HepG2 (cell line): ENCODE data around the gene CREBZF. TPM values are rescaled to one million over a fixed set of nuclear protein-coding genes. Genes with fewer than 3 reads are reported as not detected.

ENCODE experiments used
- CENPX ChIP-seq: sonication (generic); formaldehyde crosslinking; IDR thresholded peaks from 2 replicates; pipeline ENCODE4 v1.9.0; 2021; ENCODE audit warnings: mild to moderate bottlenecking, missing genetic modification reagents, moderate library complexity
- IRX3 ChIP-seq: sonication (generic); formaldehyde crosslinking; IDR thresholded peaks from 2 replicates; pipeline ENCODE4 v1.8.1; 2023; ENCODE audit warnings: mild to moderate bottlenecking, low read depth, missing genetic modification reagents, borderline replicate concordance
- NFAT5 ChIP-seq: sonication (generic); formaldehyde crosslinking; IDR thresholded peaks from 2 replicates; pipeline ENCODE4 v1.4.0; 2020; ENCODE audit warnings: missing genetic modification reagents
- NRL ChIP-seq: sonication (generic); formaldehyde crosslinking; IDR thresholded peaks from 2 replicates; pipeline ENCODE4 v1.5.0; 2020; ENCODE audit warnings: missing genetic modification reagents, mild to moderate bottlenecking, moderate library complexity, borderline replicate concordance
- PRDM15 ChIP-seq: sonication (generic); formaldehyde crosslinking; IDR thresholded peaks from 2 replicates; pipeline ENCODE4 v1.4.0; 2020; ENCODE audit warnings: missing genetic modification reagents
- SMC3 ChIP-seq: IDR thresholded peaks from 2 replicates; pipeline ENCODE4 v1.6.1; 2011; ENCODE audit warnings: low read length, improper control_type of control experiment
- SSRP1 ChIP-seq: IDR thresholded peaks from 2 replicates; pipeline ENCODE4 v1.6.1; 2016; ENCODE audit warnings: control low read depth
- TARDBP ChIP-seq: sonication (generic); formaldehyde crosslinking; IDR thresholded peaks from 2 replicates; pipeline ENCODE4 v1.8.0; 2022; ENCODE audit warnings: mild to moderate bottlenecking, missing genetic modification reagents
- ZBTB44 ChIP-seq: sonication (generic); formaldehyde crosslinking; IDR thresholded peaks from 2 replicates; pipeline ENCODE4 v1.4.0; 2020; ENCODE audit warnings: missing genetic modification reagents
- ZMYM2 ChIP-seq: sonication (generic); formaldehyde crosslinking; IDR thresholded peaks from 2 replicates; pipeline ENCODE4 v1.8.0; 2022; ENCODE audit warnings: mild to moderate bottlenecking, missing genetic modification reagents
- ZNF256 ChIP-seq: sonication (generic); formaldehyde crosslinking; conservative IDR thresholded peaks from 2 replicates; pipeline ENCODE4 v1.4.0; 2020; ENCODE audit warnings: missing genetic modification reagents
- ZNF430 ChIP-seq: sonication (generic); formaldehyde crosslinking; IDR thresholded peaks from 2 replicates; pipeline ENCODE4 v1.9.0; 2021; ENCODE audit warnings: mild to moderate bottlenecking, missing genetic modification reagents
- ZNF761 ChIP-seq: sonication (generic); formaldehyde crosslinking; conservative IDR thresholded peaks from 2 replicates; pipeline ENCODE4 v1.4.0; 2020; ENCODE audit warnings: mild to moderate bottlenecking, missing genetic modification reagents
- ZNF790 ChIP-seq: sonication (generic); formaldehyde crosslinking; IDR thresholded peaks from 2 replicates; pipeline ENCODE4 v1.8.0; 2022; ENCODE audit warnings: missing genetic modification reagents, mild to moderate bottlenecking, borderline replicate concordance
- ZNF891 ChIP-seq: sonication (generic); formaldehyde crosslinking; IDR thresholded peaks from 2 replicates; pipeline ENCODE4 v1.5.0; 2020; ENCODE audit warnings: mild to moderate bottlenecking, missing genetic modification reagents
- polyA plus RNA-seq, 8 experiments: library from polyadenylated mRNA; depleted of rRNA in 3 of 8; stranded (reverse) in 7 of 8; unstranded in 1 of 8; fragments of >200 nt; fragmentation: Illumina TruSeq in 4 of 8; extraction: Trizol in 4 of 8; gene quantifications; 2 replicates each; pipeline versions ENCODE4 v1.2.1 to v1.2.3, GENCODE V29; 2011 to 2016; ENCODE audit warnings: low read depth in 4 of 8, missing spikeins in 1 of 8, mixed read lengths in 1 of 8; ENCODE audit not compliant: insufficient read depth in 1 of 8
- total RNA-seq, 5 experiments: library from RNA; depleted of rRNA; stranded (reverse); fragments of >200 nt; fragmentation: Illumina TruSeq; extraction: Trizol; gene quantifications; 2 replicates each; pipeline ENCODE4 v1.2.3, GENCODE V29; 2016; ENCODE audit warnings: low read depth in 1 of 5
- TF ChIP-seq, protein P1 (sequence below): sonication (generic); formaldehyde crosslinking; IDR thresholded peaks from 2 replicates; pipeline ENCODE4 v1.9.0; 2021; ENCODE audit warnings: missing genetic modification reagents, borderline replicate concordance

Gene CREBZF
- total and polyA plus RNA-seq, 2 of the 13 experiments (the other 11 are each of a cell fraction or from before 2014, with no cell fraction given) = 30.6 to 43.1 TPM

DNA sequence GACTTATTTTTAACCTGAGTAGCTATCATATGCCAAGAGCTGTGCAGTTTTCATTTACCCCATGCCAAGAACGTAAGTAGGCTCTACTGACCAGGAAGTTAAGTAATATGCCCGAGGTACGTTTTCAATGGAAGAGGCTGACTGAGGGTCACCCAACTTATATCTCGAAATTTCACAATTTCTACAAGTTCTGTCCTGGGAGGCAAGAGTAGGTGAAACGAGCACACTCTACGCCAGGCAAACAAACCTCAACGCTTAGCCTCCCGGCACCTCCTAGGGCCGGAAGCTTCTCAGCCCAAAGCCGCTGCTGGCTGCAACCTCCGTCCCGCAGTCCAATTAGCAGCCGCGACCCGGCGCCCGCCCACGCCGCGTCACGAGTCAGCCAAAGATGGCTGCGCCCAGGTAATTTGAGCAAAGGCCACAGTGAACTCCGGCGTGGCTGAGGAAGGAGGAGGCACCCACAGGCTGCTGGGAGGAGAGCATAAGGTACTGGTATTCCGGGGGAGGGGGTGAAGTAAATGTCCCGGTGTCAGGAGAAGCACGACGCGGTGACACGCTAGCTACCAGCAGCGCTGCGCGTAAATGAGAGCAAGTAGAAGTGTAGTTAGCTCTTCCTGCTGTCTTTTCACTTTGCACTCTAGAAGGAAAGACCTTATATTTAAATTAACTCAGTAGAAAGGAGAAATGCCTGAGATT is 17.2 kb downstream of the CREBZF start, which contains the start of gene TMEM126A (continued):
- TF ChIP-seq IRX3 (CRISPR knock-in tag) (no peak), ZBTB44 (0 out of 2 replicates have a peak, but pooled peaks have one; percentile 40), ZMYM2 (no peak), NRL (CRISPR knock-in tag) (peak; percentile 85), ZNF761 (no peak; the same call in 1 of the 2 replicates), CENPX (CRISPR knock-in tag) (no peak), SSRP1 (no peak), TARDBP (peak; percentile 61; the same call in 1 of the 2 replicates), ZNF430 (CRISPR knock-in tag) (no peak), NFAT5 (CRISPR knock-in tag) (no peak), ZNF790 (no peak), ZNF256 (no peak), SMC3 (no peak), ZNF891 (CRISPR knock-in tag) (peak; percentile 75; the same call in 1 of the 2 replicates), PRDM15 (CRISPR knock-in tag) (no peak)
- TF ChIP-seq, protein P1, sequence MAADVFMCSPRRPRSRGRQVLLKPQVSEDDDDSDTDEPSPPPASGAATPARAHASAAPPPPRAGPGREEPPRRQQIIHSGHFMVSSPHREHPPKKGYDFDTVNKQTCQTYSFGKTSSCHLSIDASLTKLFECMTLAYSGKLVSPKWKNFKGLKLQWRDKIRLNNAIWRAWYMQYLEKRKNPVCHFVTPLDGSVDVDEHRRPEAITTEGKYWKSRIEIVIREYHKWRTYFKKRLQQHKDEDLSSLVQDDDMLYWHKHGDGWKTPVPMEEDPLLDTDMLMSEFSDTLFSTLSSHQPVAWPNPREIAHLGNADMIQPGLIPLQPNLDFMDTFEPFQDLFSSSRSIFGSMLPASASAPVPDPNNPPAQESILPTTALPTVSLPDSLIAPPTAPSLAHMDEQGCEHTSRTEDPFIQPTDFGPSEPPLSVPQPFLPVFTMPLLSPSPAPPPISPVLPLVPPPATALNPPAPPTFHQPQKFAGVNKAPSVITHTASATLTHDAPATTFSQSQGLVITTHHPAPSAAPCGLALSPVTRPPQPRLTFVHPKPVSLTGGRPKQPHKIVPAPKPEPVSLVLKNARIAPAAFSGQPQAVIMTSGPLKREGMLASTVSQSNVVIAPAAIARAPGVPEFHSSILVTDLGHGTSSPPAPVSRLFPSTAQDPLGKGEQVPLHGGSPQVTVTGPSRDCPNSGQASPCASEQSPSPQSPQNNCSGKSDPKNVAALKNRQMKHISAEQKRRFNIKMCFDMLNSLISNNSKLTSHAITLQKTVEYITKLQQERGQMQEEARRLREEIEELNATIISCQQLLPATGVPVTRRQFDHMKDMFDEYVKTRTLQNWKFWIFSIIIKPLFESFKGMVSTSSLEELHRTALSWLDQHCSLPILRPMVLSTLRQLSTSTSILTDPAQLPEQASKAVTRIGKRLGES (CRISPR knock-in tag) = no peak
